K562 (cell line): ENCODE results near the gene GTSE1. TPM values are rescaled to one million over a fixed set of nuclear protein-coding genes. Genes with fewer than 3 reads are reported as not detected.

Experiments used
- ATAC-seq: fragments of 200-7000 bp; cut with Tn5 transposase; 3 replicates; pipeline ENCODE4 v1.9.1; 2020; ENCODE audit warnings: moderate library complexity
- BruUV-seq: library from RNA; stranded (reverse); fragments of 400-500 nt; replicated peaks from 2 replicates; lab custom pipeline; 2021; lab: Mats Ljungman, UMichigan
- CTCF ChIA-PET: fragments of 300-600 bp; formaldehyde crosslinking; extraction: SDS; loops from one replicate; lab custom pipeline; 2021; ENCODE audit warnings: low intra/inter-chr PET ratio; lab: Yijun Ruan, JAX
- POLR2A ChIA-PET: fragments of 300-600, 350-650 bp; sonication (Branson Sonifier 250); formaldehyde crosslinking; extraction: SDS; loops from one replicate; lab custom pipeline; 2021; ENCODE audit warnings: antibody characterized with exemption, inconsistent platforms; lab: Yijun Ruan, JAX
- DNase-seq, 4 experiments: peaks; one replicate each; pipeline versions ENCODE4 v3.0.0 to v3.0.0-alpha.2; 2011 to 2018; ENCODE audit warnings: low spot score in 3 of 4, mixed read lengths in 3 of 4; ENCODE audit errors: extremely low read depth in 1 of 4
- FAIRE-seq: peaks from 2 replicates; lab custom pipeline; 2011; peaks lifted over from hg19 to GRCh38; lab: Jason Lieb, UNC
- H2AFZ ChIP-seq: 2 replicates; pipeline ENCODE4 v1.6.0; 2011; ENCODE audit warnings: low read depth, low read length, control low read depth, inconsistent platforms
- H3K27ac ChIP-seq: fragments of 200-600 bp; 3 replicates; pipeline ENCODE4 v1.8.0; 2011; ENCODE audit warnings: low read depth, mild to moderate bottlenecking, control low read depth, inconsistent platforms, low read length, moderate library complexity, mixed read lengths; ENCODE audit errors: extremely low read depth
- H3K27me3 ChIP-seq, 2 experiments: fragments of 300-600 bp in 1 of 2; 2 replicates in 1 of 2; 3 replicates in 1 of 2; pipeline versions ENCODE4 v1.6.0 to v1.8.0; 2011; ENCODE audit warnings: inconsistent platforms in 2 of 2, low read length in 2 of 2, mild to moderate bottlenecking in 1 of 2, mixed read lengths in 1 of 2, moderate library complexity in 1 of 2; ENCODE audit not compliant: control insufficient read depth in 2 of 2, insufficient read depth in 2 of 2
- H3K36me3 ChIP-seq: fragments of 300-600 bp; 3 replicates; pipeline ENCODE4 v1.8.0; 2011; ENCODE audit warnings: mild to moderate bottlenecking, low read length, inconsistent platforms; ENCODE audit not compliant: control insufficient read depth, insufficient read depth
- H3K4me1 ChIP-seq, 2 experiments: fragments of 200-600 bp in 1 of 2; replicated peaks in 1 of 2; 2 replicates in 1 of 2; 3 replicates in 1 of 2; pipeline versions ENCODE4 v1.5.1 to v1.8.0; 2011; ENCODE audit warnings: inconsistent platforms in 2 of 2, low read length in 2 of 2, mild to moderate bottlenecking in 1 of 2, mixed read lengths in 1 of 2, moderate library complexity in 1 of 2; ENCODE audit not compliant: control insufficient read depth in 2 of 2, insufficient read depth in 2 of 2
- H3K4me2 ChIP-seq: 2 replicates; pipeline ENCODE4 v1.6.1; 2011; ENCODE audit warnings: low read length, control low read depth, inconsistent platforms, mixed read lengths; ENCODE audit not compliant: insufficient read depth
- H3K4me3 ChIP-seq: fragments of 200-600 bp; sonication (generic), shearing (Covaris generic); 2 replicates; pipeline ENCODE4 v1.5.1; 2016; ENCODE audit warnings: control low read depth, inconsistent platforms
- H3K79me2 ChIP-seq: fragments of 200-600 bp; 3 replicates; pipeline ENCODE4 v1.8.0; 2011; ENCODE audit warnings: low read length, inconsistent platforms; ENCODE audit not compliant: control insufficient read depth, insufficient read depth
- H3K9ac ChIP-seq, 2 experiments: 2 replicates each; pipeline versions ENCODE4 v1.6.0 to v1.6.1; 2011; ENCODE audit warnings: low read depth in 2 of 2, low read length in 2 of 2, control low read depth in 1 of 2, inconsistent platforms in 1 of 2, mild to moderate bottlenecking in 1 of 2, mixed read lengths in 1 of 2; ENCODE audit not compliant: insufficient read depth in 1 of 2
- H3K9me1 ChIP-seq: one replicate; pipeline ENCODE4 v1.6.0; 2011; ENCODE audit warnings: inconsistent platforms, mild to moderate bottlenecking, low read length, moderate library complexity; ENCODE audit not compliant: control insufficient read depth, insufficient read depth
- H3K9me3 ChIP-seq: replicated peaks from 2 replicates; pipeline ENCODE4 v1.5.1; 2011; ENCODE audit warnings: low read depth, low read length, inconsistent platforms; ENCODE audit not compliant: control insufficient read depth, insufficient read depth
- H4K20me1 ChIP-seq: replicated peaks from 2 replicates; pipeline ENCODE4 v1.6.1; 2011; ENCODE audit warnings: low read length, inconsistent platforms, mixed read lengths; ENCODE audit not compliant: control insufficient read depth, insufficient read depth
- ARNT ChIP-seq, 2 experiments: fragments of 450-650 bp; IDR thresholded peaks; 2 replicates each; pipeline ENCODE4 v1.6.1; 2016; ENCODE audit warnings: mild to moderate bottlenecking in 1 of 2
- ELF4 ChIP-seq: fragments of 450-650 bp; formaldehyde crosslinking; IDR thresholded peaks from 2 replicates; pipeline ENCODE4 v1.4.0; 2022; ENCODE audit warnings: missing genetic modification characterization
- EZH2 ChIP-seq: IDR thresholded peaks from 2 replicates; pipeline ENCODE4 v1.6.1; 2012; ENCODE audit warnings: low read depth, mild to moderate bottlenecking, inconsistent platforms, low read length, borderline replicate concordance
- KLF10 ChIP-seq: fragments of 250-450 bp; sonication (Bioruptor Pico); IDR thresholded peaks from 2 replicates; pipeline ENCODE4 v1.6.1; 2021; ENCODE audit warnings: matching md5 sums
- NR0B1 ChIP-seq: fragments of 450-650 bp; IDR thresholded peaks from one replicate; pipeline ENCODE4 v1.6.1; 2018; ENCODE audit warnings: mild to moderate bottlenecking, moderate library complexity; ENCODE audit not compliant: partially characterized antibody
- RBM14 ChIP-seq: fragments of 200-400 bp; formaldehyde crosslinking; IDR thresholded peaks from 2 replicates; pipeline ENCODE4 v1.6.1; 2018; ENCODE audit warnings: low read depth, mild to moderate bottlenecking, low read length, moderate library complexity, borderline replicate concordance; ENCODE audit not compliant: insufficient read depth
- U2AF1 ChIP-seq: fragments of 200-400 bp; formaldehyde crosslinking; optimal IDR thresholded peaks from 2 replicates; pipeline ENCODE3; 2017; ENCODE audit warnings: mild to moderate bottlenecking, low read depth, low read length, moderate library complexity
- ZNF347 ChIP-seq: fragments of 450-650 bp; formaldehyde crosslinking; IDR thresholded peaks from 2 replicates; pipeline ENCODE4 v1.4.0; 2020; ENCODE audit warnings: low read depth, mild to moderate bottlenecking, moderate library complexity
- ZSCAN32 ChIP-seq: fragments of 450-650 bp; formaldehyde crosslinking; IDR thresholded peaks from 2 replicates; pipeline ENCODE4 v1.4.0; 2020; ENCODE audit warnings: mild to moderate bottlenecking, moderate library complexity
- WGBS: fragments of 100-300 bp; shearing (Covaris generic); methylation state at CpG from one replicate; pipeline ENCODE4 v1.1.6; 2016; ENCODE audit warnings: low coverage, mixed read lengths; ENCODE audit not compliant: insufficient coverage; ENCODE audit errors: missing lambda C conversion rate; 5-methylcytosine and 5-hydroxymethylcytosine counted together
- in situ Hi-C: fragments of 300-500 bp; cut with MboI; formaldehyde crosslinking; loops from 4 replicates; pipeline ENCODE4 v1.15.0; 2018; ENCODE audit warnings: inconsistent platforms, mixed read lengths
- intact Hi-C: fragments of 100-400 bp; cut with micrococcal nuclease; formaldehyde crosslinking; loops from 2 replicates; pipeline ENCODE4 v1.14.2; 2022
- polyA plus RNA-seq, 8 experiments: library from polyadenylated mRNA; depleted of rRNA in 4 of 8; stranded (reverse) in 5 of 8; unstranded in 3 of 8; fragments of >200 nt; fragmentation: Nextera tagmentation in 2 of 8; fragmentation: Illumina TruSeq in 1 of 8; extraction: Ambion mirVana in 2 of 8; extraction: Trizol in 1 of 8; gene quantifications; 2 replicates each; pipeline versions ENCODE4 v1.2.1 to v1.2.3, GENCODE V29; 2011 to 2014; ENCODE audit warnings: inconsistent platforms in 1 of 8, missing spikeins in 1 of 8
- total RNA-seq, 7 experiments: library from RNA; depleted of rRNA in 6 of 7; stranded (reverse); fragments of >200 nt in 6 of 7; fragmentation: Illumina TruSeq in 2 of 7; extraction: Trizol in 2 of 7; gene quantifications; 2 replicates each; pipeline versions ENCODE4 v1.2.1 to v1.2.3, GENCODE V29; 2011 to 2021; ENCODE audit warnings: low replicate concordance in 1 of 7

GTSE1 gene
- total and polyA plus RNA-seq, 9 of the 15 experiments (the other 6 are each of a cell fraction or from before 2014, with no cell fraction given) = 2.5 to 22.5 (median 12.9) TPM

- peaks cover 3 to 4% of the 10 kb centered on the region in 2 experiments; a peak in 3 of 5 replicates for H3K4me1 ChIP-seq
- no peak for TF ChIP-seq RBM14
- no peak for TF ChIP-seq ZSCAN32 (CRISPR knock-in tag)
- no peak for TF ChIP-seq KLF10 (CRISPR knock-in tag)
- no peak for TF ChIP-seq ARNT (IDR thresholded peaks at IDR 0.05)
- TF ChIP-seq EZH2 = no peak
- TF ChIP-seq ZNF347 (CRISPR knock-in tag) = no peak
- TF ChIP-seq NR0B1 = no peak
- TF ChIP-seq ELF4 (CRISPR knock-in tag) = no peak
- no peak for TF ChIP-seq U2AF1
- in situ Hi-C loops (loop anchor here (5.0 to 25.0 kb wide), 2 partner anchors 190 to 300 kb away; no protein-coding TSS in a partner anchor), intact Hi-C loops (loop anchor here (5.0 kb wide), 1 partner anchor 175 kb away; no protein-coding TSS in a partner anchor)
- no peak for DNase-seq
- POLR2A ChIA-PET = interaction anchor here (0.7 to 1.1 kb wide), 3 partner anchors 10 to 29 kb away, joined by 3 read pairs; no protein-coding TSS in a partner anchor
- H3K27me3 ChIP-seq = no peaks in the 10 kb centered on the region
- H3K9ac ChIP-seq = no peak overlapping the region
- peaks cover 5% of the 10 kb centered on the region for H3K79me2 ChIP-seq
- no peak overlapping the region for H3K4me2 ChIP-seq
- no peak overlapping the region for H3K27ac ChIP-seq
- FAIRE-seq = no peak
- no peak for ATAC-seq
- H3K9me3 ChIP-seq = no peaks in the 10 kb centered on the region
- CTCF ChIA-PET = no interaction called here
- no peaks in the 10 kb centered on the region for H4K20me1 ChIP-seq
- H3K4me3 ChIP-seq = no peak overlapping the region
- TSS peak; percentile 17 for BruUV-seq
- H3K36me3 ChIP-seq = peaks cover 56% of the 10 kb centered on the region; the same call in 1 of the 3 replicates
- H3K9me1 ChIP-seq = no peaks in the 10 kb centered on the region
- no peak overlapping the region for H2AFZ ChIP-seq
- 100% methylated on average over 8 of the region's 8 CpGs for WGBS
Measured at GRCh38 chr22:46312056-46312455, 15.4 kb downstream of the GTSE1 start.
